IMR-90 (cell line): ENCODE measurements around the gene CELA2B. TPM values are rescaled to one million over a fixed set of nuclear protein-coding genes. Genes with fewer than 3 reads are reported as not detected.
A peak's percentile ranks its signal among the peaks of the same experiment; 100 is the strongest.

Experiments
- ATAC-seq: fragments of 200-7000 bp; cut with Tn5 transposase; 2 replicates; pipeline ENCODE4 v1.9.1; 2020; ENCODE audit warnings: low read depth, mild to moderate bottlenecking, moderate library complexity
- BruUV-seq: library from RNA; stranded (reverse); fragments of 400-500 nt; replicated peaks from 2 replicates; lab custom pipeline; 2021; lab: Mats Ljungman, UMichigan
- CTCF ChIA-PET: fragments of 300-600 bp; formaldehyde crosslinking; extraction: SDS; loops from one replicate; lab custom pipeline; 2021; ENCODE audit warnings: antibody characterized with exemption; lab: Yijun Ruan, JAX
- POLR2A ChIA-PET: fragments of 300-600 bp; sonication (Branson Sonifier 250); formaldehyde crosslinking; loops from one replicate; lab custom pipeline; 2022; ENCODE audit warnings: antibody characterized with exemption; ENCODE audit not compliant: unreplicated experiment; lab: Charles Lee
- DNase-seq: peaks from one replicate; pipeline ENCODE4 v3.0.0; 2013
- H2AFZ ChIP-seq: replicated peaks from 2 replicates; pipeline ENCODE3; 2013; ENCODE audit warnings: low read length, mild to moderate bottlenecking; ENCODE audit not compliant: poor library complexity
- H2AK5ac ChIP-seq: 2 replicates; pipeline ENCODE4 v1.6.1; 2013; ENCODE audit warnings: low read depth, low read length, inconsistent platforms
- H2AK9ac ChIP-seq: replicated peaks from 2 replicates; pipeline ENCODE3; 2013; ENCODE audit warnings: mild to moderate bottlenecking, low read depth, low read length, moderate library complexity; ENCODE audit not compliant: poor library complexity
- H2BK120ac ChIP-seq: 2 replicates; pipeline ENCODE4 v1.6.1; 2013; ENCODE audit warnings: low read depth, low read length, inconsistent platforms
- H2BK15ac ChIP-seq: 3 replicates; pipeline ENCODE4 v1.6.1; 2013; ENCODE audit warnings: low read depth, low read length, inconsistent platforms
- H2BK20ac ChIP-seq: 2 replicates; pipeline ENCODE4 v1.6.1; 2013; ENCODE audit warnings: low read depth, mild to moderate bottlenecking, inconsistent platforms, low read length, moderate library complexity
- H2BK5ac ChIP-seq: 2 replicates; pipeline ENCODE4 v1.6.1; 2013; ENCODE audit warnings: mild to moderate bottlenecking, low read depth, low read length, inconsistent platforms; ENCODE audit not compliant: poor library complexity, severe bottlenecking
- H3K14ac ChIP-seq: replicated peaks from 2 replicates; pipeline ENCODE4 v1.6.1; 2013; ENCODE audit warnings: low read depth, low read length, inconsistent platforms
- H3K18ac ChIP-seq: 2 replicates; pipeline ENCODE4 v1.6.1; 2013; ENCODE audit warnings: low read depth, low read length, control low read depth
- H3K23ac ChIP-seq: 2 replicates; pipeline ENCODE4 v1.6.1; 2013; ENCODE audit warnings: low read depth, low read length, inconsistent platforms
- H3K27ac ChIP-seq: 2 replicates; pipeline ENCODE4 v1.5.1; 2013; ENCODE audit warnings: mild to moderate bottlenecking, control low read depth, low read length; ENCODE audit not compliant: insufficient read depth
- H3K27me3 ChIP-seq: 2 replicates; pipeline ENCODE4 v1.6.1; 2013; ENCODE audit warnings: low read length; ENCODE audit not compliant: control insufficient read depth, insufficient read depth
- H3K36me3 ChIP-seq: 2 replicates; pipeline ENCODE4 v1.6.1; 2013; ENCODE audit warnings: low read length, mixed read lengths; ENCODE audit not compliant: control insufficient read depth, insufficient read depth
- H3K4ac ChIP-seq: 2 replicates; pipeline ENCODE4 v1.6.1; 2013; ENCODE audit warnings: low read depth, low read length, inconsistent platforms
- H3K4me1 ChIP-seq: 2 replicates; pipeline ENCODE4 v1.6.1; 2013; ENCODE audit warnings: low read length, mixed read lengths; ENCODE audit not compliant: control insufficient read depth, insufficient read depth
- H3K4me2 ChIP-seq: 2 replicates; pipeline ENCODE4 v1.6.1; 2013; ENCODE audit warnings: low read depth, mild to moderate bottlenecking, control low read depth, low read length, moderate library complexity
- H3K4me3 ChIP-seq: 2 replicates; pipeline ENCODE4 v1.5.1; 2013; ENCODE audit warnings: low read depth, mild to moderate bottlenecking, control low read depth, low read length, moderate library complexity; ENCODE audit not compliant: insufficient read depth
- H3K56ac ChIP-seq: 2 replicates; pipeline ENCODE4 v1.6.1; 2013; ENCODE audit warnings: low read length, inconsistent platforms; ENCODE audit not compliant: insufficient read depth; ENCODE audit errors: extremely low read depth
- H3K79me1 ChIP-seq, 2 experiments: 2 replicates each; pipeline ENCODE4 v1.6.1; 2013; ENCODE audit warnings: low read length in 2 of 2, inconsistent platforms in 1 of 2, low read depth in 1 of 2
- H3K9ac ChIP-seq: 2 replicates; pipeline ENCODE4 v1.6.1; 2013; ENCODE audit warnings: low read depth, low read length, control low read depth
- H3K9me1 ChIP-seq: 2 replicates; pipeline ENCODE4 v1.6.1; 2013; ENCODE audit warnings: low read length, inconsistent platforms; ENCODE audit not compliant: insufficient read depth
- H3K9me3 ChIP-seq: 2 replicates; pipeline ENCODE4 v1.6.1; 2013; ENCODE audit warnings: low read length; ENCODE audit not compliant: control insufficient read depth, insufficient read depth
- H4K20me1 ChIP-seq: 2 replicates; pipeline ENCODE4 v1.6.1; 2013; ENCODE audit warnings: low read length, inconsistent platforms; ENCODE audit not compliant: insufficient read depth
- H4K5ac ChIP-seq: 2 replicates; pipeline ENCODE4 v1.6.1; 2013; ENCODE audit warnings: mild to moderate bottlenecking, low read depth, low read length, control low read depth
- H4K8ac ChIP-seq, 2 experiments: 2 replicates each; pipeline ENCODE4 v1.6.1; 2013; ENCODE audit warnings: low read depth in 2 of 2, low read length in 2 of 2, control low read depth in 1 of 2, inconsistent platforms in 1 of 2
- H4K91ac ChIP-seq: 2 replicates; pipeline ENCODE4 v1.6.1; 2013; ENCODE audit warnings: low read depth, low read length, inconsistent platforms; ENCODE audit not compliant: insufficient read depth
- CTCF ChIP-seq: conservative IDR thresholded peaks from 2 replicates; pipeline ENCODE4 v1.5.1; 2012; ENCODE audit warnings: mild to moderate bottlenecking, low read depth, low read length, improper control_type of control experiment
- RCOR1 ChIP-seq: IDR thresholded peaks from 2 replicates; pipeline ENCODE4 v1.6.1; 2012; ENCODE audit warnings: mild to moderate bottlenecking, low read length, improper control_type of control experiment; ENCODE audit not compliant: insufficient replicate concordance
- WGBS, 2 experiments: methylation state at CpG; one replicate each; pipeline versions ENCODE4 v1.1.5 to v1.1.7; 2013; ENCODE audit warnings: missing lambda C conversion rate in 2 of 2; ENCODE audit not compliant: insufficient read length in 1 of 2; ENCODE audit errors: extremely low coverage in 2 of 2; 5-methylcytosine and 5-hydroxymethylcytosine counted together
- dilution Hi-C: fragments of 300-500 bp; cut with HindIII; formaldehyde crosslinking; loops from one replicate; pipeline ENCODE4 v1.14.3; 2018; ENCODE audit warnings: low sequenced_read_pairs; ENCODE audit not compliant: unreplicated experiment
- in situ Hi-C: fragments of 300-500 bp; cut with MboI; formaldehyde crosslinking; loops from 3 replicates; pipeline ENCODE4 v1.14.3; 2019; ENCODE audit warnings: low sequenced_read_pairs, inconsistent platforms, mixed read lengths
- intact Hi-C: fragments of 100-400 bp; cut with micrococcal nuclease; formaldehyde crosslinking; loops from 2 replicates; pipeline ENCODE4 v1.10.0; 2022
- polyA plus RNA-seq, 3 experiments: library from polyadenylated mRNA; depleted of rRNA; stranded (reverse); fragments of >200 nt; gene quantifications; 2 replicates each; pipeline ENCODE4 v1.2.3, GENCODE V29; 2012; ENCODE audit warnings: low replicate concordance in 1 of 3
- total RNA-seq: library from RNA; depleted of rRNA; stranded (reverse); fragments of >200 nt; gene quantifications from 2 replicates; pipeline ENCODE4 v1.2.3, GENCODE V29; 2012
- TF ChIP-seq, protein P1 (sequence below): fragments of 150-350 bp; IDR thresholded peaks from 2 replicates; pipeline ENCODE4 v1.6.1; 2017; ENCODE audit warnings: mild to moderate bottlenecking, antibody characterized with exemption, low read length, low read depth

Gene CELA2B
- total and polyA plus RNA-seq, 2 of the 4 experiments (the other 2 are of a cell fraction), result not detected

DNA sequence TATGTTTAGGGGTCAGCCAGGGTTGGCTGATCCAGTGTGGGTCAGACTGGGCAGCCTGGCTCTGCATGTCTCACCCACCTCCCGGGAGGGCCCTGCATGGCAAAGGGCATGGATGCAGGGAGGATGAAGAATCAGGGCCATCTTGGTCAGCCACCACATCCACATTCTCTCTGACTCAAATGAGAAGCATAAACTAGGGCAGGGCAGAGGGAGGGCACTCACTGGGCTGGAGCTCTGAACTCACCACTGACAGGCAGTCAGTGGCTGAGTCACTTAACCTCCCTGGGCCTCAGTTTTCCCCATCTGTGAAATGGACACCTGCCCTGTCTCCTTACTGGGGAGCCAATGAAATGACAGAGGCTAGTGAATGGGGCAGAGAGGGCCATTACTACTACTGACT is 23.7 kb upstream of the CELA2B start:
- no peak for TF ChIP-seq CTCF
- TF ChIP-seq, protein P1, sequence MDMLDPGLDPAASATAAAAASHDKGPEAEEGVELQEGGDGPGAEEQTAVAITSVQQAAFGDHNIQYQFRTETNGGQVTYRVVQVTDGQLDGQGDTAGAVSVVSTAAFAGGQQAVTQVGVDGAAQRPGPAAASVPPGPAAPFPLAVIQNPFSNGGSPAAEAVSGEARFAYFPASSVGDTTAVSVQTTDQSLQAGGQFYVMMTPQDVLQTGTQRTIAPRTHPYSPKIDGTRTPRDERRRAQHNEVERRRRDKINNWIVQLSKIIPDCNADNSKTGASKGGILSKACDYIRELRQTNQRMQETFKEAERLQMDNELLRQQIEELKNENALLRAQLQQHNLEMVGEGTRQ, result no peak
- TF ChIP-seq RCOR1, result peak; percentile 77
- Histone ChIP-seq H3K27ac (no peak overlapping the region), H2AFZ (peak overlapping the region; percentile 49), H3K27me3 (peaks cover 5% of the 10 kb centered on the region; the same call in 1 of the 2 replicates), H3K9ac (no peak overlapping the region), H2BK20ac (no peak overlapping the region), H3K14ac (no peak overlapping the region), H2BK15ac (no peak overlapping the region), H3K4ac (no peak overlapping the region), H2BK120ac (no peak overlapping the region), H3K23ac (no peak overlapping the region), H3K4me3 (no peak overlapping the region), H3K36me3 (no peaks in the 10 kb centered on the region), H3K18ac (no peak overlapping the region), H2AK9ac (no peak overlapping the region), H4K5ac (no peak overlapping the region), H3K9me3 (peaks cover 4% of the 10 kb centered on the region), H3K4me2 (no peak overlapping the region), H4K20me1 (no peaks in the 10 kb centered on the region), H3K4me1 (0 out of 2 replicates have a peak, but pooled peaks cover 4% of the 10 kb centered on the region), H2BK5ac (no peak overlapping the region), H4K8ac (no peak overlapping the region), H2AK5ac (no peak overlapping the region), H3K79me1 (no peaks in the 10 kb centered on the region), H3K56ac (no peak overlapping the region), H4K91ac (no peak overlapping the region), H3K9me1 (no peaks in the 10 kb centered on the region)
- POLR2A ChIA-PET, result no interaction called here
- intact Hi-C loops, result no loop called here
- in situ Hi-C loops, result no loop called here
- ATAC-seq (no peak), DNase-seq (peak; percentile 24)
- WGBS, 2 experiments, result no CpG with 5 or more reads among the region's 1 CpG
- CTCF ChIA-PET, result no interaction called here
- dilution Hi-C loops, result no loop called here
- BruUV-seq, result no TSS peak
